ENCODE data around the gene CPOX.

The CPOX gene

GRCh38 chr3:98534734-98535133 is 58.7 kb downstream of the CPOX start:
- no peak for DNase-seq (ENCODE audit: low spot score)

- DNase-seq (ENCODE audit: low spot score) = no peak
Observed at GRCh38 chr3:98534168-98534567, 59.2 kb downstream of the CPOX start.

GRCh38 chr3:98532709-98533571 is 60.5 kb downstream of the CPOX start:
- no peak for DNase-seq (ENCODE audit: low spot score)

GRCh38 chr3:98532275-98532637 is 61.2 kb downstream of the CPOX start:
- no peak for DNase-seq (ENCODE audit: low spot score)

- DNase-seq (ENCODE audit: low spot score) = no peak
Observed at GRCh38 chr3:98531622-98532274, 61.7 kb downstream of the CPOX start, which contains the start of gene GPR15. TSS of gene GPR15 (plus strand) at chr3:98531978. CDS start at chr3:98532034, 56 bp downstream.

- DNase-seq (ENCODE audit: low spot score) = no peak
Observed at GRCh38 chr3:98530676-98531075, 62.7 kb downstream of the CPOX start.

GRCh38 chr3:98529856-98530459 is 63.5 kb downstream of the CPOX start:
- DNase-seq (ENCODE audit: low spot score) = no peak

All from HuH-7.5 (cell line).